Measurements from ENCODE around the gene THAP3. TPM values are rescaled to one million over a fixed set of nuclear protein-coding genes. Genes with fewer than 3 reads are reported as not detected.
"Not testable (repeated sequence)": the region's sequence is repeated elsewhere in the genome, so short reads cannot be mapped to it uniquely, and the experiment has no call there.

Gene THAP3
- total RNA-seq, 1 experiment from 2014 or later: 26.6 TPM

GRCh38 chr1:6645018-6645417, 20.4 kb downstream of the THAP3 start:
- H3K4me3 ChIP-seq: no peak overlapping the region
- H3K27me3 ChIP-seq: no peaks in the 10 kb centered on the region
- H3K36me3 ChIP-seq: peaks cover 60% of the 10 kb centered on the region
- no peaks in the 10 kb centered on the region for H3K9me3 ChIP-seq
- DNase-seq: no peak

- H3K36me3 ChIP-seq: peaks cover 61% of the 10 kb centered on the region
- DNase-seq: no peak
- no peaks in the 10 kb centered on the region for H3K9me3 ChIP-seq
- H3K4me3 ChIP-seq: no peak overlapping the region
- H3K27me3 ChIP-seq: no peaks in the 10 kb centered on the region
These were observed 22.0 kb downstream of the THAP3 start for GRCh38 chr1:6646499-6647148.

GRCh38 chr1:6648556-6648955, 23.9 kb downstream of the THAP3 start:
- Histone ChIP-seq H3K36me3 (peaks cover 65% of the 10 kb centered on the region), H3K4me3 (no peak overlapping the region), H3K27me3 (no peaks in the 10 kb centered on the region), H3K9me3 (no peaks in the 10 kb centered on the region)
- DNase-seq: no peak

GRCh38 chr1:6651909-6652308, 27.2 kb downstream of the THAP3 start:
- DNase-seq: no peak
- H3K36me3 ChIP-seq: peaks cover 60% of the 10 kb centered on the region
- no peaks in the 10 kb centered on the region for H3K9me3 ChIP-seq
- H3K27me3 ChIP-seq: no peaks in the 10 kb centered on the region
- no peak overlapping the region for H3K4me3 ChIP-seq

GRCh38 chr1:6652986-6653385, 28.3 kb downstream of the THAP3 start:
- H3K36me3 ChIP-seq: peaks cover 54% of the 10 kb centered on the region
- DNase-seq: no peak
- no peaks in the 10 kb centered on the region for H3K27me3 ChIP-seq
- no peaks in the 10 kb centered on the region for H3K9me3 ChIP-seq
- H3K4me3 ChIP-seq: no peak overlapping the region

GRCh38 chr1:6653436-6654290, 29.0 kb downstream of the THAP3 start:
- DNase-seq: no peak
- H3K9me3 ChIP-seq: no peaks in the 10 kb centered on the region
- no peak overlapping the region for H3K4me3 ChIP-seq
- H3K27me3 ChIP-seq: no peaks in the 10 kb centered on the region
- H3K36me3 ChIP-seq: peaks cover 50% of the 10 kb centered on the region

GRCh38 chr1:6657138-6657537, 32.5 kb downstream of the THAP3 start:
- Histone ChIP-seq H3K27me3 (no peaks in the 10 kb centered on the region), H3K4me3 (no peak overlapping the region), H3K36me3 (peaks cover 36% of the 10 kb centered on the region), H3K9me3 (no peaks in the 10 kb centered on the region)
- DNase-seq: no peak

GRCh38 chr1:6658359-6659060, 33.8 kb downstream of the THAP3 start:
- DNase-seq: no peak
- Histone ChIP-seq H3K36me3 (peaks cover 36% of the 10 kb centered on the region), H3K9me3 (no peaks in the 10 kb centered on the region)

GRCh38 chr1:6660415-6661049, 35.9 kb downstream of the THAP3 start:
- Histone ChIP-seq H3K27me3 (no peaks in the 10 kb centered on the region), H3K9me3 (no peaks in the 10 kb centered on the region), H3K36me3 (peaks cover 34% of the 10 kb centered on the region), H3K4me3 (no peak overlapping the region)
- DNase-seq: no peak

More at GRCh38 chr1:6658359-6659060, 33.8 kb downstream of the THAP3 start:
- no peak overlapping the region for H3K4me3 ChIP-seq
- no peaks in the 10 kb centered on the region for H3K27me3 ChIP-seq

- H3K4me3 ChIP-seq, DNase-seq, H3K27me3 ChIP-seq, H3K9me3 ChIP-seq: not testable (repeated sequence)
- H3K36me3 ChIP-seq: peaks cover 50% of the 10 kb centered on the region
These were observed 37.8 kb downstream of the THAP3 start for GRCh38 chr1:6662468-6662867.

GRCh38 chr1:6666696-6667095, 42.0 kb downstream of the THAP3 start:
- Histone ChIP-seq H3K27me3 (no peaks in the 10 kb centered on the region), H3K36me3 (peaks cover 62% of the 10 kb centered on the region), H3K4me3 (no peak overlapping the region), H3K9me3 (no peaks in the 10 kb centered on the region)
- no peak for DNase-seq

GRCh38 chr1:6667139-6667538, 42.5 kb downstream of the THAP3 start:
- H3K9me3 ChIP-seq: no peaks in the 10 kb centered on the region
- no peak overlapping the region for H3K4me3 ChIP-seq
- no peak for DNase-seq
- H3K27me3 ChIP-seq: no peaks in the 10 kb centered on the region
- H3K36me3 ChIP-seq: peaks cover 67% of the 10 kb centered on the region

- Histone ChIP-seq H3K27me3 (no peaks in the 10 kb centered on the region), H3K36me3 (peaks cover 64% of the 10 kb centered on the region), H3K4me3 (no peak overlapping the region), H3K9me3 (no peaks in the 10 kb centered on the region)
- DNase-seq: no peak
These were observed 43.8 kb downstream of the THAP3 start for GRCh38 chr1:6668503-6668902.

GRCh38 chr1:6672558-6672957, 47.9 kb downstream of the THAP3 start:
- H3K27me3 ChIP-seq: no peaks in the 10 kb centered on the region
- H3K4me3 ChIP-seq: no peak overlapping the region
- peaks cover 65% of the 10 kb centered on the region for H3K36me3 ChIP-seq
- DNase-seq: no peak
- H3K9me3 ChIP-seq: no peaks in the 10 kb centered on the region

GRCh38 chr1:6673816-6674398, 49.2 kb downstream of the THAP3 start:
- Histone ChIP-seq H3K9me3 (no peaks in the 10 kb centered on the region), H3K4me3 (no peak overlapping the region), H3K27me3 (no peaks in the 10 kb centered on the region), H3K36me3 (peaks cover 72% of the 10 kb centered on the region)
- DNase-seq: no peak

GRCh38 chr1:6674771-6675170, 50.1 kb downstream of the THAP3 start:
- no peaks in the 10 kb centered on the region for H3K9me3 ChIP-seq
- DNase-seq: no peak
- no peaks in the 10 kb centered on the region for H3K27me3 ChIP-seq
- H3K36me3 ChIP-seq: peaks cover 75% of the 10 kb centered on the region
- H3K4me3 ChIP-seq: no peak overlapping the region

- Histone ChIP-seq H3K9me3 (no peaks in the 10 kb centered on the region), H3K36me3 (peaks cover 84% of the 10 kb centered on the region), H3K27me3 (no peaks in the 10 kb centered on the region), H3K4me3 (no peak overlapping the region)
- DNase-seq: no peak
These were observed 51.3 kb downstream of the THAP3 start for GRCh38 chr1:6675941-6676340.

All from MG63 (cell line).